ENCODE measurements around the gene UNC5B. TPM values are rescaled to one million over a fixed set of nuclear protein-coding genes. Genes with fewer than 3 reads are reported as not detected.
A peak's percentile ranks its signal among the peaks of the same experiment; 100 is the strongest.

The UNC5B gene
- total RNA-seq, 1 experiment from 2014 or later = 22.0 TPM

- no peak for TF ChIP-seq ZNF274 (IDR thresholded peaks at IDR 0.05; ENCODE audit: low read depth, low read length)
These were observed 41.8 kb downstream of the UNC5B start (continued) for GRCh38 chr10:71253981-71254818.

- no peak for DNase-seq (ENCODE audit: low read depth, low spot score)
- Histone ChIP-seq H3K4me1 (ENCODE audit: control insufficient read depth in 1 of 2, insufficient read depth in 2 of 2, low read length in 2 of 2) (peaks cover 46 to 64% of the 10 kb centered on the region in 2 experiments), H3K36me3 (ENCODE audit: control insufficient read depth in 1 of 2, insufficient read depth in 2 of 2, low read length in 2 of 2) (no peaks in the 10 kb centered on the region), H3K4me3 (replicated peaks in 1 of 2; ENCODE audit: low read depth in 1 of 2, low read length in 2 of 2) (no peak overlapping the region), H3K27ac (ENCODE audit: low read depth, low read length) (no peak overlapping the region), H3K9me3 (ENCODE audit: control insufficient read depth in 1 of 2, insufficient read depth in 1 of 2, low read depth in 1 of 2, low read length in 2 of 2) (no peaks in the 10 kb centered on the region), H3K9ac (ENCODE audit: low read length) (peak overlapping the region; percentile 32; the same call in 1 of the 2 replicates), H3K4me2 (ENCODE audit: low read length) (peak overlapping the region; percentile 80), H2AFZ (ENCODE audit: low read depth, low read length, poor library complexity, severe bottlenecking) (no peak overlapping the region), H3K79me2 (ENCODE audit: insufficient read depth, low read length) (no peaks in the 10 kb centered on the region), H3K27me3 (ENCODE audit: insufficient read depth, low read length) (no peaks in the 10 kb centered on the region), H4K20me1 (ENCODE audit: insufficient read depth) (no peaks in the 10 kb centered on the region), H3K9me2 (ENCODE audit: insufficient read depth) (no peaks in the 10 kb centered on the region)
- BruUV-seq (replicated peaks) = no TSS peak
- ChIA-PET POLR2A (interaction anchor here (1.5 kb wide), 1 partner anchor 10 kb away, joined by 3 read pairs; no protein-coding TSS in a partner anchor), RAD21 (ENCODE audit: low non-redundant PET in 1 of 2, low total read pairs in 2 of 2, uncharacterized antibody in 2 of 2, unreplicated experiment in 2 of 2) (no interaction called here), CTCF (interaction anchor here (6.2 kb wide), 1 partner anchor 15 kb away, joined by 45 read pairs; no protein-coding TSS in a partner anchor)
- intact Hi-C loops (cut with micrococcal nuclease) = no loop called here
- no peak for TF ChIP-seq POLR2AphosphoS5 (IDR thresholded peaks at IDR 0.05; ENCODE audit: low read depth, low read length)
- ATAC-seq = no peak
These were observed 42.6 kb downstream of the UNC5B start for GRCh38 chr10:71254834-71255549.

GRCh38 chr10:71255550-71255807 is 43.1 kb downstream of the UNC5B start:
- DNase-seq (ENCODE audit: low read depth, low spot score) = no peak
- Histone ChIP-seq H3K9me2 (ENCODE audit: insufficient read depth) (no peaks in the 10 kb centered on the region), H3K4me3 (replicated peaks in 1 of 2; ENCODE audit: low read depth in 1 of 2, low read length in 2 of 2) (peak overlapping the region in 1 of 2 experiments; percentile 43; a peak in 2 of 4 replicates), H3K27ac (ENCODE audit: low read depth, low read length) (0 out of 2 replicates have a peak overlapping the region, but pooled peaks have one; percentile 38), H3K4me2 (ENCODE audit: low read length) (peak overlapping the region; percentile 80), H3K36me3 (ENCODE audit: control insufficient read depth in 1 of 2, insufficient read depth in 2 of 2, low read length in 2 of 2) (no peaks in the 10 kb centered on the region), H3K9me3 (ENCODE audit: control insufficient read depth in 1 of 2, insufficient read depth in 1 of 2, low read depth in 1 of 2, low read length in 2 of 2) (no peaks in the 10 kb centered on the region), H2AFZ (ENCODE audit: low read depth, low read length, poor library complexity, severe bottlenecking) (no peak overlapping the region), H4K20me1 (ENCODE audit: insufficient read depth) (no peaks in the 10 kb centered on the region), H3K4me1 (ENCODE audit: control insufficient read depth in 1 of 2, insufficient read depth in 2 of 2, low read length in 2 of 2) (peaks cover 51 to 69% of the 10 kb centered on the region in 2 experiments), H3K79me2 (ENCODE audit: insufficient read depth, low read length) (no peaks in the 10 kb centered on the region), H3K27me3 (ENCODE audit: insufficient read depth, low read length) (no peaks in the 10 kb centered on the region), H3K9ac (ENCODE audit: low read length) (peak overlapping the region; percentile 32)
- ChIA-PET POLR2A (interaction anchor here (0.8 to 1.5 kb wide), 2 partner anchors 10 kb away, joined by 3 read pairs; no protein-coding TSS in a partner anchor), RAD21 (ENCODE audit: low non-redundant PET in 1 of 2, low total read pairs in 2 of 2, uncharacterized antibody in 2 of 2, unreplicated experiment in 2 of 2) (no interaction called here), CTCF (interaction anchor here (1.7 to 6.2 kb wide), 2 partner anchors 15 to 47 kb away, joined by 5 to 45 read pairs; no protein-coding TSS in a partner anchor)
- intact Hi-C loops (cut with micrococcal nuclease) = no loop called here
- ATAC-seq = no peak
- no TSS peak for BruUV-seq (replicated peaks)
- no peak for TF ChIP-seq TCF7L2 (IDR thresholded peaks at IDR 0.05; ENCODE audit: borderline replicate concordance, extremely low read depth, insufficient read depth, insufficient read length)
- no peak for TF ChIP-seq CEBPB (IDR thresholded peaks at IDR 0.05; ENCODE audit: low read depth)
- TF ChIP-seq ATF3 (IDR thresholded peaks at IDR 0.05) = no peak
- no peak for TF ChIP-seq POLR2A (IDR thresholded peaks at IDR 0.05; ENCODE audit: borderline replicate concordance, extremely low read depth, insufficient read depth, insufficient read length)
- no peak for TF ChIP-seq JUND (IDR thresholded peaks at IDR 0.05)
- TF ChIP-seq, protein P1, sequence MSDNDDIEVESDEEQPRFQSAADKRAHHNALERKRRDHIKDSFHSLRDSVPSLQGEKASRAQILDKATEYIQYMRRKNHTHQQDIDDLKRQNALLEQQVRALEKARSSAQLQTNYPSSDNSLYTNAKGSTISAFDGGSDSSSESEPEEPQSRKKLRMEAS (IDR thresholded peaks at IDR 0.05) = no peak
- TF ChIP-seq ZBTB33 (IDR thresholded peaks at IDR 0.05; ENCODE audit: extremely low read depth, insufficient replicate concordance, low read length) = no peak
- no peak for TF ChIP-seq ZNF274 (IDR thresholded peaks at IDR 0.05; ENCODE audit: low read depth, low read length)
- TF ChIP-seq SRF (IDR thresholded peaks at IDR 0.05; ENCODE audit: low read depth) = no peak
- no peak for TF ChIP-seq SIN3A (IDR thresholded peaks at IDR 0.05; ENCODE audit: low read depth)
- no peak for TF ChIP-seq EZH2phosphoT487 (IDR thresholded peaks at IDR 0.05; ENCODE audit: borderline replicate concordance)
- no peak for TF ChIP-seq POLR2AphosphoS5 (IDR thresholded peaks at IDR 0.05; ENCODE audit: low read depth, low read length)

Measured in HCT116 (cell line).